Femur (tissue), 1 donor: Measurements from ENCODE around the gene TRAF7.
A peak's percentile ranks its signal among the peaks of the same experiment; 100 is the strongest.
"Not testable (repeated sequence)": the region's sequence is repeated elsewhere in the genome, so short reads cannot be mapped to it uniquely, and the experiment has no call there.

ENCODE experiments used
- DNase-seq: peaks from one replicate; pipeline ENCODE4 v3.0.0-alpha.2; 2017

Gene TRAF7

DNA sequence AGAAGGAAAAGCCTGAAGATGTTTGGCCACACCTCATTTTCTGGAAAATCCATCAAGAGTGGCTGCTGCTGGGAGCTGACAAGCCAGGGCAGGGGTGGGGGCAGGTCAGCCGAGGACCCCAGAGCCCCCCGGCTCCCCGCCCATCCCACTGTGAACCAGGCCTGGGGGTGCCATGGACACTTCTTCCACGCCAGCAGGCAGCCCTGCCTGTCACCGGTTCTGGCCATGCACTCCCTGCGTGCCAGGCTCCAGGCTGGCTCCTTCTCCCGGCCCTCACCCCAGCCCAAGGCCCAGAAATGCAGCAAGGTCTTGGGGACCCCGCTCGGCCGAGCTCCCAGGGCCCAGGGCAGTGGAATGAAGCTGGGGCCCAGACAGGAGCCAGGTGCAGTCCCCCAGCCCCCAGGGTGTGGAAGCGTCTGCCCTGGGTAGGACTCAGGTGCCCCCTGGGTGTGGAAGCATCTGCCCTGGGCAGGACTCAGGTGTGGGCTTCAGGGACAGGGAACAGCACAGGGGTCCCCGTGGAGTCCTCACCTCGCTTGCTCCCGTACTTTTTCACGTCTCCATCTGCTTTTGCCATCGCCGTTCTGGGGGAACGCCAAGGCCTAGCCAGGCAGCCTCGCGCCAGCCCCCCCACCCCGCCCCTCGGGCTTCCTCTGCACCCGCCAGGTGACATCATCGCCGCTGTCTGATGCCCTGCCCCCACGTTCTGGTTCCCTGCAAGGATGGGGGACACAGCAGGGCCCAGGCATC lies 32.5 kb upstream of the TRAF7 start:
- not testable (repeated sequence) for DNase-seq

GRCh38 chr16:2123706-2124376 lies 31.7 kb upstream of the TRAF7 start:
- not testable (repeated sequence) for DNase-seq

- not testable (repeated sequence) for DNase-seq
Observed at GRCh38 chr16:2124377-2124693, 31.2 kb upstream of the TRAF7 start.

- DNase-seq: peak; percentile 92
Observed at GRCh38 chr16:2124694-2125444, 30.7 kb upstream of the TRAF7 start.

GRCh38 chr16:2125609-2126008 lies 30.0 kb upstream of the TRAF7 start:
- DNase-seq: peak; percentile 51

DNA sequence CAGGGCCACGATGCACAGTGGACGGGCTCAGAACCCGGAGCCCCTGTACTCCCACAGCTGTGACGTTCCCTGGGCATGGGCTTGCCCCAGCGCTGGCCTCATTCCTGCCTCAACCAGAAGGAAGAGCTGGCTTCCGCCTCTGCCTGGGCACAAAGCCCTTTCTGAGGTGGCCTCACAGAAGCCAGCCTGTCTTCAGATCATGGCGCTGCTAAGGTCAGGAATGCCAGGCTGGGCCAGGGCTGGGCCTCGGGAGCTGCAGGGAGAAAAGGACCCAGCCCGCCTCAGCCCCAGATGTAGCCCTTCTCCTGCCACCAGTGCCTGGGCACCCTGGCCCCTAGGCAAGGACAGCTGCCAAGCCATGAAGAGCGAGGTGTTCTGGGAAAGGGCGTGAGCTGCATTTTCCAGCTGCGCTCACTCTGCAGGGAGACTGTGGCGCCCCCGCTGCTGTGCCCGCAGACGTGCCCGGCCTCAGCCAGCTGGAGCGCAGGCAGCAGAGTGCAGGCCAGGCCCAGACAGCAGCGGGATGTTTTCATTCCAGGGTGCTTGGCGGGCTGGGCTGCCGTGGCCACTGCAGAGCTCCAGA lies 29.3 kb upstream of the TRAF7 start:
- peak; percentile 86 for DNase-seq

GRCh38 chr16:2126928-2127556 lies 28.5 kb upstream of the TRAF7 start:
- DNase-seq: not testable (repeated sequence)

DNA sequence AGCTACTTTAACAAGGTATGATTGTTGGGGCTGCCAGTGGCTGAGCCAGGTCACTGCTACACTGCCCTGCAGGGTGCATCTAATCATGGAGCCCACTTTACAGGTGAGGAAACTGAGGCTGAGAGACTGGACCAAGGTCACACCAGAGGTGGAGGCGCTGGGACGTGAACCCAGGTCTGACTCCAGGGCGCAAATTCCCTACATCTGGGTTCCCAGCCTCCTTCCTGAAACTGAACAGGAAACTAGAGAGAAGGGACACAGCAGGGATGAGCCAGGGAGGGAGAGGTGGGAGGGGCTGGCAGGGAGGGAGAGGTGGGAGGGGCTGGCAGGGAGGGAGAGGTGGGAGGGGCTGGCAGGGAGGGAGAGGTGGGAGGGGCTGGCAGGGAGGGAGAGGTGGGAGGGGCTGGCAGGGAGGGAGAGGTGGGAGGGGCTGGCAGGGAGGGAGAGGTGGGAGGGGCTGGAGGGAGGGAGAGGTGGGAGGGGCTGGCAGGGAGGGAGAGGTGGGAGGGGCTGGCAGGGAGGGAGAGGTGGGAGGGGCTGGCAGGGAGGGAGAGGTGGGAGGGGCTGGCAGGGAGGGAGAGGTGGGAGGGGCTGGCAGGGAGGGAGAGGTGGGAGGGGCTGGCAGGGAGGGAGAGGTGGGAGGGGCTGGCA lies 27.8 kb upstream of the TRAF7 start:
- DNase-seq: peak; percentile 66

DNA sequence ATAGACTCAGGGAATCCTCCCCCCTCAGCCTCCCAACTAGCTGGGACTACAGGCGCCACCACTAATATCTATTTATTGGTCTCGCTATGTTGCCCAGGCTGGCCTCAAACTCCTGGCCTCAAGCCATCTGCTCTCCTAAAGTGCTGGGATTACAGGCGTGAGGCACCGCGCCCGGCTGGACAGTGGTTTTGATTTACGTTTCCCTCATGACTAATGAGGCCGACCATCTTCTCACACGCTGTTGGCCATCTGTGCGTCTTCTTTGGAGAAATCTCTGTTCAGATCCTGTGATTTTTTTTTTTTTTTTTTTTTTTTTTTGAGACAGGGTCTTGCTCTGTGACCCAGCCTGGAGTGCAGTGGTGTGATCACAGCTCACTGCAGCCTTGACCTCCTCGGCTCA lies 26.3 kb upstream of the TRAF7 start:
- not testable (repeated sequence) for DNase-seq

DNA sequence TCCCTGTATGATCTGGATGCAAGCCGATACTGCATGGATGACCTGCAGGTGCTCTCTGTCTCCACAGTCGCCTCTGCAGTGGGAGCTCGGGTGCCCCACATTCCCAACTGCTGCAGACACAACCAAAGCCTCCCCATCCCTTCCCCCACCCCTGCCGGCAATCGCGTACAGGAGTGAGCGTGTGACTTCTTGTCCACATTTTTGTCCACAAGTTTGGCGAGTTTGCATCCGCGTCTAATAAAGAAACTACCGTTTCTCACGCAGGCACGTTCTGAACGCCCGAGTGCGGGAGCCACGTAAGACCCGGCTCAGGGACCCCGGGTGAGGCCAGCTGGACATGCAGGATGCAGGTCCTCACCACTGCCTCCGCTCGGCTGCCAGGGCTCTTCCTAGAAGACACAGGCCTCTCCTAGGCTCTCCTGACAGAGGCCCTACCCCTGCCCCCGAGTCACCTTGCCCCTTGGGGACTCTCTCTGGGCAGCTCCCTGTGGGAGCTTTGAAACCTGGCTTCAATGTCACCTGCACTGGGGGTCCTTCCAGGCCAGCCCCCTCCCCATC lies 25.6 kb upstream of the TRAF7 start:
- DNase-seq: not testable (repeated sequence)

GRCh38 chr16:2133797-2134196 lies 21.8 kb upstream of the TRAF7 start:
- DNase-seq: not testable (repeated sequence)

DNA sequence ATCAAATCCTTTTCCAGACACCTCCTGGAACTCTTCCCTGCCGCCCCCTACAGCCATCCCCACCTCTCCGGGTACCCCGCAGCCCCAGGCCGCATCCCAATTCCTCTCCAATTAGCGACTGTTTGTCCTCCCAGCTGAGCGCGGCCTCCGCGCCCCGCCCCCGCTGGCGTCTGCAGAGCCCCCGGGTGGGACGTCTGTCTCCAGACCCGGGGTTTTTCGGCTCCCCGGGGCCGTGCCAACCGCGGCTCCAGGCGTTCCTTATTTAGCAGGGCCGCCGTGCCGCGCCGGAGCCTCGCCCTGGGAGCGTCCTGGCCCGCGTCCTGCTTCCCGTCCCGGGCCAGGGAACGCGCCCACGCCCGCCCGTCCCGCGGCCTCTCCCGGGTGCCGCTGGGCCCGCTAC lies 20.5 kb upstream of the TRAF7 start:
- DNase-seq: not testable (repeated sequence)

DNA sequence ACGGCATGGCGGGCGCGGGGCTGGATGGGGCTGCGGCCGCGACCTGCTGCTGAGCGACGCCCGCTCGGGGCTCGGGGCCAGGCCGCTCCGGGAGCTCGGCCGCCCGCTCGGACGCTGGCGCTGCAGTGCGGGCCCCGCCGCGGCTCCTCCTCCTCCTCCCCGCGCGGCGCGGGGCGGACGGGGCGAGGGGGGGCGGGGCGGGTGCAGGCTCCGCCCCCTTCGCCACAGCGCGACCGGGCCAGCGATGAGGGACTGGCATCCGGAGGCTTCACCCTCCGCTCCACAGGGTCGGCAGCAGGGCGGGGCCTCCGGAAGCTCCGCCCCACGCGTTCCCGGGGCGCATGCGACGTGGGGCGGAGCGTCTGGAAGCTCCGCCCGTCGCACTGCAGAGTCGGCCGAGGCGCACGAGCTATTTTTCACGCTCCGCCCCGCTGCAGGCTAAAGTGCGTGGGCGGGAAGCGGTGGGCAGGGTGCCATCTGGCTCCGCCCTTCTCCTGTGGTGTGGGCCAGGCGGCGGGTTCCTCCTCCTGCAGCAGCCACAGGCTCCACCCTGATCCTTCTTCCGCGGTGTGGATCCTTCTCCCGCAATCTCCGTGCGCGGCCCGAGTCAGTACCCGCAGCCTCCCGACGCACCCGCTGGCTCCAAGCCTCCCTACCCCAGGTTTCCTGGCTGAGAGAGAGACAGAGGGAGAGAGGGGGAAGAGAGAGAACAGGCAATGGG lies 19.7 kb upstream of the TRAF7 start, which contains the start of gene PKD1:
Gene PKD1, minus strand, starts transcription at position 129 of the 721 bp plus-strand sequence. CDS start 209 bp downstream, outside the sequence.
- DNase-seq: peak; percentile 95

- peak; percentile 15 for DNase-seq
Observed at GRCh38 chr16:2142942-2143877, 12.4 kb upstream of the TRAF7 start.

GRCh38 chr16:2143878-2144485 lies 11.6 kb upstream of the TRAF7 start:
- peak; percentile 19 for DNase-seq

- no peak for DNase-seq
Observed at GRCh38 chr16:2145843-2146242, 9.7 kb upstream of the TRAF7 start.

DNA sequence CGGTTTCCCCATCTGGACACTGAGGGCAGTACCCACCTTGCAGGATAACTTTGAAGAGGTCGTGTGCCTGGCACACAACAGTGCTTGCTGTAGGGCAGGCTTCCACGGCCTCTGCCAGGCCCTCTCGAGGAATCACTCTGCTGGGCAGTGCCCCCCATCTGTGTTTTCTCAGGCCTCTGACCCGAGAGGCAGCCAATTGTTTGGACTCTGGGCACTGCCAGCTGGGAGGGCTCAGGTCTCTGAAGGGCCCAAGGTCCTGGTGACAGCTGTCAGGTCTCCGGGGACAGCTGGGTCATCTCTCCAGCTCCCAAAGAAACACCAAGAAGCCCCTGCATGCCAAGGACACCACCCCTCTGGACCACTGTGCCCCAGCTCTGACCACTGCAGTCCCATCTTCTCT lies 8.2 kb upstream of the TRAF7 start:
- DNase-seq: peak; percentile 38

- peak; percentile 86 for DNase-seq
Observed at GRCh38 chr16:2147981-2148671, 7.5 kb upstream of the TRAF7 start, which contains the start of gene RAB26. Gene RAB26 (plus strand): TSS chr16:2148625. CDS start chr16:2148784, 159 bp downstream.
